Prostate gland (tissue), 2 donors: ENCODE results near the gene SH3D19.

ENCODE experiments used
- POLR2AphosphoS5 ChIP-seq: sonication (generic); formaldehyde crosslinking; IDR thresholded peaks from one replicate; pipeline ENCODE4 v1.6.1; 2017; ENCODE audit warnings: antibody characterized with exemption
- TF ChIP-seq, protein P1 (sequence below), 4 experiments: fragments of 200-600 bp in 2 of 4; fragments of 450-650 bp in 2 of 4; sonication (generic) in 2 of 4; IDR thresholded peaks; 1 replicate in 3 of 4; 2 replicates in 1 of 4; pipeline ENCODE4 v1.5.1; 2016 to 2019; ENCODE audit warnings: antibody characterized with exemption in 4 of 4, mild to moderate bottlenecking in 2 of 4, moderate library complexity in 2 of 4

- TF ChIP-seq, protein P1, sequence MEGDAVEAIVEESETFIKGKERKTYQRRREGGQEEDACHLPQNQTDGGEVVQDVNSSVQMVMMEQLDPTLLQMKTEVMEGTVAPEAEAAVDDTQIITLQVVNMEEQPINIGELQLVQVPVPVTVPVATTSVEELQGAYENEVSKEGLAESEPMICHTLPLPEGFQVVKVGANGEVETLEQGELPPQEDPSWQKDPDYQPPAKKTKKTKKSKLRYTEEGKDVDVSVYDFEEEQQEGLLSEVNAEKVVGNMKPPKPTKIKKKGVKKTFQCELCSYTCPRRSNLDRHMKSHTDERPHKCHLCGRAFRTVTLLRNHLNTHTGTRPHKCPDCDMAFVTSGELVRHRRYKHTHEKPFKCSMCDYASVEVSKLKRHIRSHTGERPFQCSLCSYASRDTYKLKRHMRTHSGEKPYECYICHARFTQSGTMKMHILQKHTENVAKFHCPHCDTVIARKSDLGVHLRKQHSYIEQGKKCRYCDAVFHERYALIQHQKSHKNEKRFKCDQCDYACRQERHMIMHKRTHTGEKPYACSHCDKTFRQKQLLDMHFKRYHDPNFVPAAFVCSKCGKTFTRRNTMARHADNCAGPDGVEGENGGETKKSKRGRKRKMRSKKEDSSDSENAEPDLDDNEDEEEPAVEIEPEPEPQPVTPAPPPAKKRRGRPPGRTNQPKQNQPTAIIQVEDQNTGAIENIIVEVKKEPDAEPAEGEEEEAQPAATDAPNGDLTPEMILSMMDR (IDR thresholded peaks at IDR 0.05) = no peak
- no peak for TF ChIP-seq POLR2AphosphoS5
Observed at GRCh38 chr4:151175754-151176631, 149.4 kb downstream of the SH3D19 start.
